T-cell (primary cell): ENCODE results near the gene MOGAT1. TPM values are rescaled to one million over a fixed set of nuclear protein-coding genes. Genes with fewer than 3 reads are reported as not detected.
A peak's percentile ranks its signal among the peaks of the same experiment; 100 is the strongest.

Experiments
- ATAC-seq, 4 experiments: fragments of 200-7000 bp in 3 of 4; fragments of 150-1000 bp in 1 of 4; cut with Tn5 transposase; replicated peaks in 1 of 4; 1 replicate in 3 of 4; 2 replicates in 1 of 4; pipeline ENCODE4 v1.10.0; 2021; ENCODE audit warnings: moderate library complexity in 3 of 4, mild to moderate bottlenecking in 2 of 4, moderate number of reproducible peaks in 1 of 4
- CTCF ChIA-PET, 2 donors: fragments of 300-600 bp; sonication (Branson Sonifier 250); formaldehyde crosslinking; loops; one replicate each; lab custom pipeline; 2022; ENCODE audit warnings: antibody characterized with exemption in 2 of 2; lab: Charles Lee
- POLR2A ChIA-PET, 2 donors: fragments of 300-600 bp; sonication (Branson Sonifier 250); formaldehyde crosslinking; loops; one replicate each; lab custom pipeline; 2022; ENCODE audit warnings: antibody characterized with exemption in 2 of 2; lab: Charles Lee
- DNase-seq, 35 experiments: peaks; one replicate each; pipeline versions ENCODE4 v3.0.0 to v3.0.0-alpha.2; 2013 to 2023
- H3K27ac ChIP-seq: one replicate; pipeline ENCODE4 v1.5.1; 2013; ENCODE audit warnings: low read length
- H3K27me3 ChIP-seq, 2 experiments: replicated peaks in 1 of 2; 1 replicate in 1 of 2; 2 replicates in 1 of 2; pipeline versions ENCODE4 v1.6.1 to v1.7.0; 2013; ENCODE audit warnings: low read length in 1 of 2, mixed read lengths in 1 of 2; ENCODE audit not compliant: control insufficient read depth in 2 of 2, insufficient read depth in 2 of 2; ENCODE audit errors: extremely low read depth in 1 of 2
- H3K36me3 ChIP-seq, 2 donors: 1 replicate in 1 of 2; 2 replicates in 1 of 2; pipeline versions ENCODE4 v1.6.1 to v1.7.0; 2013; ENCODE audit warnings: low read length in 1 of 2; ENCODE audit not compliant: control insufficient read depth in 2 of 2, insufficient read depth in 1 of 2; ENCODE audit errors: extremely low read depth in 1 of 2
- H3K4me1 ChIP-seq, 2 experiments: 1 replicate in 1 of 2; 2 replicates in 1 of 2; pipeline versions ENCODE4 v1.6.1 to v1.7.0; 2013; ENCODE audit warnings: low read length in 2 of 2, mixed read lengths in 1 of 2; ENCODE audit not compliant: insufficient read depth in 2 of 2, control insufficient read depth in 1 of 2; ENCODE audit errors: extremely low read depth in 1 of 2
- H3K4me3 ChIP-seq, 2 donors: 1 replicate in 1 of 2; 2 replicates in 1 of 2; pipeline versions ENCODE4 v1.5.1 to v1.7.0; 2013; ENCODE audit warnings: mild to moderate bottlenecking in 2 of 2, low read length in 1 of 2, moderate library complexity in 1 of 2; ENCODE audit not compliant: control insufficient read depth in 1 of 2; ENCODE audit errors: extremely low read depth in 1 of 2
- H3K9me3 ChIP-seq: 2 replicates; pipeline ENCODE4 v1.7.0; 2013
- H3K27ac Mint-ChIP-seq, 2 donors: one replicate each; pipeline ENCODE4 v1.8.0; 2020 to 2021; ENCODE audit warnings: mild to moderate bottlenecking in 2 of 2, mixed read lengths in 2 of 2
- H3K27me3 Mint-ChIP-seq, 2 donors: one replicate each; pipeline ENCODE4 v1.8.0; 2021 to 2022; ENCODE audit warnings: mixed read lengths in 2 of 2
- H3K36me3 Mint-ChIP-seq: one replicate; pipeline ENCODE4 v1.8.0; 2021; ENCODE audit warnings: mixed read lengths
- H3K4me1 Mint-ChIP-seq, 3 donors: one replicate each; pipeline ENCODE4 v1.8.0; 2020 to 2022; ENCODE audit warnings: mixed read lengths in 3 of 3, mild to moderate bottlenecking in 1 of 3
- H3K4me3 Mint-ChIP-seq, 3 donors: one replicate each; pipeline ENCODE4 v1.8.0; 2020 to 2022; ENCODE audit warnings: mild to moderate bottlenecking in 3 of 3, mixed read lengths in 3 of 3, moderate library complexity in 3 of 3
- H3K9me3 Mint-ChIP-seq, 3 donors: one replicate each; pipeline ENCODE4 v1.8.0; 2020 to 2022; ENCODE audit warnings: mixed read lengths in 3 of 3
- whole genome bisulfite sequencing: methylation state at CpG from one replicate; pipeline ENCODE4 v1.1.5; 2013; ENCODE audit warnings: missing lambda C conversion rate; ENCODE audit not compliant: insufficient coverage; 5-methylcytosine and 5-hydroxymethylcytosine counted together
- total RNA-seq, 35 experiments: library from RNA in 6 of 35; stranded (reverse) in 6 of 35; fragments of 120-200 nt in 1 of 35; gene quantifications; one replicate each; pipeline versions ENCODE4 v1.2.1 to v1.2.4 and lab custom pipeline; 2013 to 2026

Gene MOGAT1
- total RNA-seq, 5 donors from 2014 or later (not counting 1 experiment from before 2014, with no cell fraction given): not detected

DNA sequence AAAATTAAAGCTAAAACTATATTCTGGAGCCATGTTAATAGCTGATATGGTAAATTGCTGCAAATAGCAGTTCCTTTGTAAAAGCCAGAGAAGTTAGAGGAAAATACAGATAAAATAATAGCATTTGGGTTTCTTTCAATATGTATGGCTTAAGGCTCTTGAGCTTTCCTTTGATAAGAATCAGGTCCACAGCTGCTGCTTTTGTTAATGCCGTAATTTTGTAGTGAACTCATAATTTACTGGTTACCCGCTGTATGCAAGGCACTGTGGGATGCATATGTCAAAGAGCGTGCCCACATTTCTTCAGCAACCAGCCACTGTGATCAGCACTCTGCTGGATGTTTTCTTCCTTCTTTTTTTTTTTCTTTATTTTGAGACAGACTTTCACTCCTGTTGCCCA lies 79.1 kb downstream of the MOGAT1 start:
- ATAC-seq (no peak), DNase-seq (no peak)
- no peaks in the 10 kb centered on the region for H3K36me3 ChIP-seq
- H3K4me1 ChIP-seq: no peaks in the 10 kb centered on the region
- Mint-ChIP-seq H3K4me1 (peaks cover 2 to 9% (median 6%) of the 10 kb centered on the region in 3 donors), H3K4me3 (no peak overlapping the region), H3K27me3 (no peaks in the 10 kb centered on the region), H3K9me3 (no peaks in the 10 kb centered on the region), H3K36me3 (no peaks in the 10 kb centered on the region), H3K27ac (no peak overlapping the region)
- 87% methylated on average over 3 of the region's 3 CpGs for WGBS
- ChIA-PET POLR2A (interaction anchor here in 1 of 2 donors (0.7 kb wide), 1 partner anchor 13 kb away, joined by 3 read pairs; no protein-coding TSS in a partner anchor), CTCF (interaction anchor here in 1 of 2 donors (0.6 kb wide), 1 partner anchor 43 kb away, joined by 4 read pairs; no protein-coding TSS in a partner anchor)
- H3K27ac ChIP-seq: no peak overlapping the region
- H3K9me3 ChIP-seq: no peaks in the 10 kb centered on the region
- no peaks in the 10 kb centered on the region for H3K27me3 ChIP-seq
- no peak overlapping the region for H3K4me3 ChIP-seq

DNA sequence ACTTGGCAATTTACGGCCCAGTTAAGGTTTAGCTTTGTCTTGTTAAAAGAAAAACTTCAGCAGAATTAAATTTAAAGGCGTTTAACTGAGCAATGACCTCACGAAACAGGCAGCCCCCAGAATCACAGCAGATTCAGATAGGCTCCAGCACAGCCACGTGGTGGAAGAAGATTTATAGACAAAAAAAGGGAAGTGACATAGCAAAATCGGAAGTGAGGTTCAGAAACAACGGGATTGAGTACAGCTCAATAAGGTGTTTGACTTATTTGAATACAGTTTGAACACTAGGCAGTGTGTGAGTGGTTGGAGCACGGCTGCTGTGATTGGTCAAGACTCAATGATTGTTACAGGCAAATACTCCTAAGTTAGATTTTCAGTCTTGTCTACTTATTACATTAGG lies 79.8 kb downstream of the MOGAT1 start:
- no peaks in the 10 kb centered on the region for H3K9me3 Mint-ChIP-seq
- H3K27me3 ChIP-seq: no peaks in the 10 kb centered on the region
- no peaks in the 10 kb centered on the region for H3K36me3 ChIP-seq
- no peaks in the 10 kb centered on the region for H3K27me3 Mint-ChIP-seq
- peak overlapping the region in 1 of 2 donors; percentile 41 for H3K27ac Mint-ChIP-seq
- no peaks in the 10 kb centered on the region for H3K9me3 ChIP-seq
- ATAC-seq: no peak
- H3K27ac ChIP-seq: no peak overlapping the region
- H3K4me1 Mint-ChIP-seq: peaks cover 2 to 9% (median 6%) of the 10 kb centered on the region in 3 donors
- no peaks in the 10 kb centered on the region for H3K4me1 ChIP-seq
- ChIA-PET CTCF (no interaction called here), POLR2A (no interaction called here)
- WGBS: 69% methylated on average over 2 of the region's 7 CpGs
- H3K4me3 ChIP-seq: no peak overlapping the region
- no peak for DNase-seq
- H3K36me3 Mint-ChIP-seq: no peaks in the 10 kb centered on the region
- H3K4me3 Mint-ChIP-seq: no peak overlapping the region

DNA sequence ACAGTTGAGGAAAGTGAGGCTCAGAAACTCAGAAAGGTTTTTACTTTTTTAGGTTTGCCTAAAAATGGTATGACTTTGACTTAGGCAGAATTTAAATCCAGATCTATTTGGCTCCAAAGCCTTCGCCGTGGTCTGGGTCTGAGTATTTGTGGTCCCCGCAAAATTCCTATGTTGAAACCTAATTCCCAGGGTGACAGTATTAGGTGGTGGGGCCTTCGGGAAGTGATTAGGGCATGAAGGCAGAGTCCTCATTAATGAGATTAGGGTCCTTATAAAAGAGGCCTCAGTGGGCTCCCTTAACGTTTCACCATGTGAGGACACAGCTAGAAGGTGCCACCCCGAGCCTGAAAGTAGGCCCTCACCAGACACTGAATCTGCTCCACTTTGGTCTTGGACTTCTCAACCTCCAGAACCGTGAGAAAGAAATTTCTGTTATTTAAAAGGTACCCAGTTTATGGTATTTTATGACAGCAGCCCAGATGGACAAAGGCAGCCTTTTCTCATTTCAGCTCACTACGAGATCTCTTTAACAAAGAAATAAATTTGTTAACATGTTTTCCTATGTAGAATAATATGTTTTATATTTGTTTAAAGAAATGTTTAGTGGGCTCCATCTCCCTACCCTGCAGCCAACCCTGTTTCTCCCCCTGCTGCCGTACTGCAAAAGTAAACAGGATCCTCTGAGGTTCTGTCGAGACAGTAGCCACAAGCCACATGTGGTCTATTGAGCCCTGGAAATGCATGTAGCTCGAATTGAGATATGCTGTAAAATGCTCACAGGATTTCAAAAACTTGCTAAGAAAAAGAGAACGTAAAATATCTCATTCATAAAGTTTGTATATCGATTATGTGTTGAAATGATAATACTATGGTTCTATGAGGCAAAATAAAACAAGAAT lies 80.6 kb downstream of the MOGAT1 start:
- Mint-ChIP-seq H3K9me3 (no peaks in the 10 kb centered on the region), H3K36me3 (no peaks in the 10 kb centered on the region), H3K4me3 (no peak overlapping the region), H3K27me3 (no peaks in the 10 kb centered on the region), H3K27ac (no peak overlapping the region), H3K4me1 (peaks cover 2 to 9% (median 6%) of the 10 kb centered on the region in 3 donors)
- DNase-seq: peak in 1 of 35 experiments; percentile 9
- 10% methylated on average over 2 of the region's 13 CpGs for WGBS
- Histone ChIP-seq H3K27me3 (no peaks in the 10 kb centered on the region), H3K36me3 (no peaks in the 10 kb centered on the region), H3K4me3 (no peak overlapping the region), H3K9me3 (no peaks in the 10 kb centered on the region), H3K27ac (no peak overlapping the region), H3K4me1 (no peaks in the 10 kb centered on the region)
- ChIA-PET POLR2A (no interaction called here), CTCF (no interaction called here)
- ATAC-seq: peak in 1 of 4 experiments; percentile 42

DNA sequence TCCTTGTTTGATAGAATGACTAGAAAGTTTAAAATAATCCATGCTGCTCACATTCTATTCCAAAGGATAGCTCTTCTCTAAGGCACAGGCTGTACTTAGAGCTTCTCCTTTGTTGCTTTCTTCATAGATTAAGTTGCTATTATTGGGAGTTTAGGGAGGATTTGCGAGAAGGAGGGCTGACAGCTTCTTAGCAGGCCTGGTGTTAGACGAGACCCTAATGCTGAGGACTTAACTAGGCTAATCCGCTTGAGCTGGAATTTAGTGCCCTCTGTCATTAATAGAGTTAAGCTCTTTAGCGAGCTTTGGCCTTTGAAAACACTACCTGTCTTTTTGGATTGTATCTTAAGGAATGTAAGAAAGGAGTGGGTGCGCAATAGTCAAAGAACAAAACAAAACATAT lies 81.3 kb downstream of the MOGAT1 start:
- H3K36me3 ChIP-seq: no peaks in the 10 kb centered on the region
- no peaks in the 10 kb centered on the region for H3K9me3 ChIP-seq
- H3K4me3 ChIP-seq: no peak overlapping the region
- Mint-ChIP-seq H3K27me3 (no peaks in the 10 kb centered on the region), H3K4me1 (peaks cover 2 to 9% (median 6%) of the 10 kb centered on the region in 3 donors), H3K36me3 (no peaks in the 10 kb centered on the region), H3K27ac (no peak overlapping the region), H3K4me3 (no peak overlapping the region), H3K9me3 (no peaks in the 10 kb centered on the region)
- DNase-seq: no peak
- H3K27me3 ChIP-seq: no peaks in the 10 kb centered on the region
- ATAC-seq: no peak
- H3K27ac ChIP-seq: no peak overlapping the region
- ChIA-PET POLR2A (no interaction called here), CTCF (no interaction called here)
- whole genome bisulfite sequencing: 97% methylated on average over 4 of the region's 5 CpGs
- no peaks in the 10 kb centered on the region for H3K4me1 ChIP-seq

DNA sequence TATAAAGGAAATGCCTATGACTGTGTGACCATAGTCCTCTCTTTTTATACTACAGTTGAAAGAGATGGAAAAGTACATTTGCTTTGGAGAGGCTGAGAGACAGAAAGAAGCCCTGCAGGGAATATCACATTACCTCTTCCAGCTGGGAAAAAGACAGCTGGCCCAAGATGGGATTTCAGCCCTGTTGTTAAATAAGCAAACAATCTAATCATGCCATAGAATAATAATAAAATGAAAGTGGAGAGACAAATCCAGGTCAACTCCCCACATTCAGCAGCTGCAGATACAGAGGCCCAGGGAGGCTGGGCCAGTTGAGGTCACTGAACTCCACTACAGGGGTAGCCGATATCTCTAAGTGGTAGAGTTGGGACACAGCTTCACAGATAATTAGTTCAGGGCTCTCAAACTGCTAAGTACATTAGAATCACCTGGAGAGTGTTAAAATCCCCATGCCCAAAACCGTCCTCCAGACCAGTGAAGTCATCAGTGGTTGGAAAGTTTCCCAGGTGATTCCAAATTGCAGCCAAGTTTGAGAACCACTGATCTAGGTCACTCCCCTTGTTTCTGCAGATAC lies 81.9 kb downstream of the MOGAT1 start:
- Mint-ChIP-seq H3K27ac (no peak overlapping the region), H3K36me3 (no peaks in the 10 kb centered on the region), H3K4me1 (peaks cover 2 to 9% (median 6%) of the 10 kb centered on the region in 3 donors), H3K9me3 (no peaks in the 10 kb centered on the region), H3K4me3 (no peak overlapping the region), H3K27me3 (no peaks in the 10 kb centered on the region)
- no peak for ATAC-seq
- WGBS: no CpG with 5 or more reads among the region's 2 CpGs
- no peak overlapping the region for H3K27ac ChIP-seq
- no peaks in the 10 kb centered on the region for H3K4me1 ChIP-seq
- no peaks in the 10 kb centered on the region for H3K9me3 ChIP-seq
- POLR2A ChIA-PET: interaction anchor here in 1 of 2 donors (0.6 kb wide), 1 partner anchor 153 kb away, joined by 8 read pairs; no protein-coding TSS in a partner anchor
- no peak for DNase-seq
- CTCF ChIA-PET: no interaction called here
- no peak overlapping the region for H3K4me3 ChIP-seq
- H3K36me3 ChIP-seq: no peaks in the 10 kb centered on the region
- no peaks in the 10 kb centered on the region for H3K27me3 ChIP-seq

DNA sequence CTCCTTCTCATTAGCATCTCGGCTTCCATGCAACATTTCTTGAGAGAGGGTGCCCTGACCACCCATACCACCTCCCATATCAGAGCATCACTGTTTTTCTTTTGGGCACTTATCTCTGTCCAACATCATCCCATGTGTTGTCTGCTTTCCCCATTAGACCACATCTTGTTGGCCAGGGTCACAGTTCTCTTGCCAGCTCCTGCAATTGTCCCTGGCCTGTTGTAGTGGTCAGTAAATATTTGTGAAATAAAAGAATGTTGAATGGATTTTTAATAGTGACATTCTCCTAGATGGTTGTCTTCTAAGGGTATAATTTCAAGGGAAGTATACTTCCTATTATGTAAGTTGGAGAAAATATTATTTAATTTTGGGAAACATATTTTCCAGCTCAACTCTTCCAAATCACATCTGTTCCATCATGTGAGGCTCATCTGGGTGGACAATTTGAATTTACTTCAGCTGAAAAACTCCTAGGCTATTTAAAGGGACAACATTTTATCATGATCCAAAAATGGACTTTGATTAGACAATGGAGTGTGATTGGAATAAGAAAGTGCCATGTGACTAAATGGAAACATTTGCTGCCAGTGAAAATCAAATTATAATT lies 83.0 kb downstream of the MOGAT1 start:
- Mint-ChIP-seq H3K27me3 (no peaks in the 10 kb centered on the region), H3K27ac (no peak overlapping the region), H3K9me3 (no peaks in the 10 kb centered on the region), H3K4me1 (peaks cover 2 to 9% (median 6%) of the 10 kb centered on the region in 3 donors), H3K4me3 (no peak overlapping the region), H3K36me3 (no peaks in the 10 kb centered on the region)
- Histone ChIP-seq H3K4me3 (no peak overlapping the region), H3K27ac (no peak overlapping the region), H3K36me3 (no peaks in the 10 kb centered on the region), H3K9me3 (no peaks in the 10 kb centered on the region), H3K27me3 (no peaks in the 10 kb centered on the region), H3K4me1 (no peaks in the 10 kb centered on the region)
- ChIA-PET CTCF (no interaction called here), POLR2A (interaction anchor here in 1 of 2 donors (0.6 kb wide), 1 partner anchor 22 kb away, joined by 3 read pairs; no protein-coding TSS in a partner anchor)
- DNase-seq: no peak
- ATAC-seq: no peak
- WGBS: 100% methylated on average over 1 of the region's 1 CpG
